ENCODE measurements around the gene BCAS3. TPM values are rescaled to one million over a fixed set of nuclear protein-coding genes. Genes with fewer than 3 reads are reported as not detected.

Gene BCAS3
- total and polyA plus RNA-seq, 5 experiments from 2014 or later: 25.7 to 41.4 (median 32.8) TPM

GRCh38 chr17:61084260-61084659 lies 406.6 kb downstream of the BCAS3 start:
- POLR2A ChIA-PET: no interaction called here
- H3K9me3 Mint-ChIP-seq: peaks cover 0 to 5% (median 0%) of the 10 kb centered on the region in 9 donors
- peaks cover 0 to 3% (median 0%) of the 10 kb centered on the region in 4 donors for H3K4me1 Mint-ChIP-seq
- peaks cover 3 to 28% (median 22%) of the 10 kb centered on the region in 3 donors for H3K36me3 Mint-ChIP-seq
- no peak overlapping the region for H3K27ac Mint-ChIP-seq
- no peak overlapping the region for H3K4me3 Mint-ChIP-seq
- H3K27me3 Mint-ChIP-seq: no peaks in the 10 kb centered on the region
- no peak for DNase-seq
- no peak for ATAC-seq

GRCh38 chr17:61087024-61087423 lies 409.4 kb downstream of the BCAS3 start:
- POLR2A ChIA-PET: no interaction called here
- no peak for ATAC-seq
- H3K4me1 Mint-ChIP-seq: peaks cover 0 to 2% (median 0%) of the 10 kb centered on the region in 4 donors
- no peak for DNase-seq
- H3K9me3 Mint-ChIP-seq: peaks cover 3 to 14% (median 9%) of the 10 kb centered on the region in 9 donors
- H3K36me3 Mint-ChIP-seq: peaks cover 17 to 30% (median 24%) of the 10 kb centered on the region in 3 donors
- no peaks in the 10 kb centered on the region for H3K27me3 Mint-ChIP-seq
- H3K4me3 Mint-ChIP-seq: no peak overlapping the region
- no peak overlapping the region for H3K27ac Mint-ChIP-seq

DNA sequence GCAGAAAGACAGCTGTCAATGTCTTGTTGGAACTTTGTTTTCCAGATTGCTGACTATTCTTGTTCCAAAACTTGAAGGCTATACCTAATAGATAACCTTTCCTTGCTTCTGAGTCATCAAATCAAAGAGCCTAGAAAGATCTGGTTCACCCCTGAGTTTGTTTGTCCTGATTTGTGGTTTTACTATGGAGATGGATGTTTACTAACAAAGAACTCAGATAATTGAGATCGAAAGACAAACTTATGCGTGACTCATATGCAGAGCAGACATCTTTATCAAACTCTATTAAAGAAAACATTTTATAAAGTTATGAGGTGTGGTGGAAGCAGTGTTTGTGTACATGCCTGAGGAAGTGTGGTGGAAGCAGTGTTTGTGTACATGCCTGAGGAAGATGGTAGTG lies 410.9 kb downstream of the BCAS3 start:
- DNase-seq: no peak
- H3K27me3 Mint-ChIP-seq: no peaks in the 10 kb centered on the region
- H3K9me3 Mint-ChIP-seq: peaks cover 7 to 20% (median 13%) of the 10 kb centered on the region in 9 donors
- peaks cover 22 to 35% (median 34%) of the 10 kb centered on the region in 3 donors for H3K36me3 Mint-ChIP-seq
- H3K27ac Mint-ChIP-seq: no peak overlapping the region
- H3K4me3 Mint-ChIP-seq: no peak overlapping the region
- ATAC-seq: no peak
- H3K4me1 Mint-ChIP-seq: peaks cover 0 to 2% (median 0%) of the 10 kb centered on the region in 4 donors
- POLR2A ChIA-PET: no interaction called here

DNA sequence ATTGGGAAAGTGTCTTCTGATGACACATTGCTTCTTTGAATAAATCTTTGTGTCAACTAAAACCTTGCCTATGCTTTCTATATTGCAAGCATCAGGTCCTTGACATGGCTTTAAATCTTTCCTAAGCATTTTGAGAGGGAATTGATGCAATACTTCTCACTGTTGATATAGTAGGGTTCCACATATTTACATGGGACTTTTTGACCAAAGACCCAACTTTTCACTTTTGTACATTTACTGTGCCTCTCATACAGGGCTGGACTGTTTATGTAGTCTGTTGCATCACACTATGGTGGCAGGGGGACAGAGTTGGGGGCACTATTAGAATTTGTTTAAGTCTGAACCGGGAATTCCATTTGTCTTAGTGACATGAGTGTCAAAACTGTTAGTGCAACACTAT lies 413.4 kb downstream of the BCAS3 start:
- peaks cover 22 to 26% (median 23%) of the 10 kb centered on the region in 3 donors for H3K36me3 Mint-ChIP-seq
- H3K27me3 Mint-ChIP-seq: no peaks in the 10 kb centered on the region
- ATAC-seq (no peak), DNase-seq (no peak)
- POLR2A ChIA-PET: no interaction called here
- H3K4me3 Mint-ChIP-seq: no peak overlapping the region
- H3K9me3 Mint-ChIP-seq: peaks cover 7 to 23% (median 14%) of the 10 kb centered on the region in 9 donors
- no peak overlapping the region for H3K27ac Mint-ChIP-seq
- peaks cover 0 to 2% (median 0%) of the 10 kb centered on the region in 4 donors for H3K4me1 Mint-ChIP-seq

GRCh38 chr17:61097781-61098180 lies 420.1 kb downstream of the BCAS3 start:
- H3K9me3 Mint-ChIP-seq: peaks cover 0 to 4% (median 0%) of the 10 kb centered on the region in 9 donors
- peaks cover 5 to 9% (median 6%) of the 10 kb centered on the region in 3 donors for H3K36me3 Mint-ChIP-seq
- ATAC-seq (no peak), DNase-seq (no peak)
- POLR2A ChIA-PET: no interaction called here
- H3K4me3 Mint-ChIP-seq: no peak overlapping the region
- H3K4me1 Mint-ChIP-seq: no peaks in the 10 kb centered on the region
- no peaks in the 10 kb centered on the region for H3K27me3 Mint-ChIP-seq
- H3K27ac Mint-ChIP-seq: no peak overlapping the region

DNA sequence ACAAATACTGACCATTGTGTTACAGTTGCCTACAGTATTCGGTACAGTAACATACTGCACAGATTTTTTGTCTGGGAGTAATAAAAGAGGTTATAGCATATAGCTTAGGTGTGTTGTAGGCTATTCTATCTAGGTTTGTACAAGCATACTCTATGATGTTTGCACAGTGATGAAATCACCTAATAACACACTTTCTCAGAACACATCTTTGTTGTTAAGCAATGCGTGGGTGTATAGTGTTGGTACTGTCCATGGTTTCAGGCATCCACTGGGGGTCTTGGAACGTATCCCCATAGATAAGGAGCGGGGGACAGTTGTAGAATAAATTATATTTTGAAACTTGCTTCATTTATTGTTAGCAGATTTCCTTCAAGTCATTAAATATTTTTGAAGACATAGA lies 428.7 kb downstream of the BCAS3 start:
- Mint-ChIP-seq H3K4me1 (no peaks in the 10 kb centered on the region), H3K27ac (no peak overlapping the region), H3K9me3 (no peaks in the 10 kb centered on the region), H3K27me3 (no peaks in the 10 kb centered on the region), H3K4me3 (no peak overlapping the region), H3K36me3 (peaks cover 3 to 14% (median 4%) of the 10 kb centered on the region in 3 donors)
- DNase-seq (no peak), ATAC-seq (no peak)
- POLR2A ChIA-PET: no interaction called here

- DNase-seq: no peak
- Mint-ChIP-seq H3K9me3 (peaks cover 0 to 19% (median 7%) of the 10 kb centered on the region in 9 donors), H3K27me3 (no peaks in the 10 kb centered on the region), H3K36me3 (peaks cover 0 to 15% (median 4%) of the 10 kb centered on the region in 3 donors), H3K4me1 (no peaks in the 10 kb centered on the region), H3K27ac (no peak overlapping the region), H3K4me3 (no peak overlapping the region)
- POLR2A ChIA-PET: no interaction called here
- no peak for ATAC-seq
Observed at GRCh38 chr17:61116577-61116976, 438.9 kb downstream of the BCAS3 start.

DNA sequence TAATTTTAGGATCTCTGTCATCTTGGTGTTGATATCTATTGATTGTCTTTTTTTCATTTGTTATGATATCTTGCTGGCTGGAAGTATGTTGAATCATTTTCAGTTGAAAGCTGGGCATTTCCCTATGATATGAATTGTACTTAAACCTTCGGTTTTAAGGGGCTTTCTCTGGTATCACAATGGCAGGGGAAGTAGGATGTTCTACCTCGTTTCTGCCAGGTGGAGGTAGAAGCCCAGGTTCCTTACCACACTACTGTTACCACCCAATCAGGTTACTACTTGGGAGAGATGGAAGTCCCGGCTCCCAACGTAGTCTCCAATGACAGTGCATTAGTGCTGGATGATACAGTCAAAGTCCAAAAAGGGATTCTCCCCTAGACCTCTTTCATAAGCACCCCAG lies 440.3 kb downstream of the BCAS3 start:
- POLR2A ChIA-PET: no interaction called here
- no peak for DNase-seq
- H3K9me3 Mint-ChIP-seq: peaks cover 0 to 19% (median 7%) of the 10 kb centered on the region in 9 donors
- no peaks in the 10 kb centered on the region for H3K4me1 Mint-ChIP-seq
- no peak overlapping the region for H3K27ac Mint-ChIP-seq
- no peak for ATAC-seq
- H3K36me3 Mint-ChIP-seq: peaks cover 0 to 15% (median 4%) of the 10 kb centered on the region in 3 donors
- H3K27me3 Mint-ChIP-seq: no peaks in the 10 kb centered on the region
- no peak overlapping the region for H3K4me3 Mint-ChIP-seq

GRCh38 chr17:61118871-61119270 lies 441.2 kb downstream of the BCAS3 start:
- H3K9me3 Mint-ChIP-seq: peaks cover 0 to 19% (median 7%) of the 10 kb centered on the region in 9 donors
- no peak for ATAC-seq
- no peak overlapping the region for H3K4me3 Mint-ChIP-seq
- H3K36me3 Mint-ChIP-seq: peaks cover 0 to 15% (median 4%) of the 10 kb centered on the region in 3 donors
- H3K27ac Mint-ChIP-seq: no peak overlapping the region
- no peaks in the 10 kb centered on the region for H3K27me3 Mint-ChIP-seq
- DNase-seq: no peak
- no peaks in the 10 kb centered on the region for H3K4me1 Mint-ChIP-seq
- POLR2A ChIA-PET: no interaction called here

DNA sequence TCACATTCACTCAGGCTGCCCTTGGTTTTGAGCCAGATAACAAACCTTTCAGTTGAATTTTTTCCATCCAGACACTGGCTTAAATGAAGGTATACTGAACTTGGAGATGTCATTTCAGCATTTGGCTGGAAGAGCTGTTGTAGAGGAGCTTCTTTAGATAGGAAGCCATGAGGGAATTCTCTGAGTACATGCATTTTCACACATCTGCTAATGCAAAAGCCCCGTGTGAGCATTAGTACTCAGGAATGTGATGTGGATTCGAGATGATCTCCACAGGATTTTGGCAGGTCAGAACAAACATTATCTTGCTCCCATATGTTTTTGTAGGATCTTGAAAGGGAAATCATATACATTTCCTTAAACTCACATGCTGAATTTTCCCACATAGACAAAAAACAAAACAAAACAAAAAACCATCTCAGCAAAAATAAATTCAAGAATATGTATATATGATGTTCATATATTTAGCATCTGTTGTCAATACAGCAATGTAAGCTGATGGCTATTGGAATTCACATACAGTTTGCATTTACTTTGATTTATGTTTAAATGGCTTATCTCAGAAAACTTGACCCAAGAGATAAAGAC lies 444.8 kb downstream of the BCAS3 start:
- Mint-ChIP-seq H3K9me3 (peaks cover 0 to 7% (median 0%) of the 10 kb centered on the region in 9 donors), H3K27me3 (no peaks in the 10 kb centered on the region), H3K4me1 (no peaks in the 10 kb centered on the region), H3K4me3 (no peak overlapping the region), H3K27ac (no peak overlapping the region), H3K36me3 (peaks cover 0 to 7% (median 0%) of the 10 kb centered on the region in 3 donors)
- DNase-seq (no peak), ATAC-seq (no peak)
- POLR2A ChIA-PET: no interaction called here

DNA sequence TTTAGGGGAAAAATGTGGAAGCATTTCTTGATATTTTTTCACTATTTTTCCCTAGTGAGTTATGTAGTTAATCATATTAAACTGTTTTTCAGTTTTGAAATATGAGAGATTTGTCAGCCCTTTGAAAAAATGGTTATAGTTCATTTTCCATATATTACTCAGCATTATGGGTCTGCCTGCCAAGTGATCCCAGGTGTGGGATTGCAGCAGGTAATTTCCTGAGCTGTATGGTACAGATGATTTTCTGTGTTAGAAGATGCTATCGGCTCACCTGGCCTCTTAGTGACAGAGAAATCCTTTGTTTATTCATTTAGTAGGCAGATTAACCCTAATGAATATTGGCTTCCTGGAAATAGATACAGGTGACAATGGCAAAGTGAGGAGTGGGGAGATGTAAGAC lies 446.9 kb downstream of the BCAS3 start:
- peaks cover 6 to 17% (median 12%) of the 10 kb centered on the region in 4 donors for H3K4me1 Mint-ChIP-seq
- no peak overlapping the region for H3K27ac Mint-ChIP-seq
- H3K4me3 Mint-ChIP-seq: no peak overlapping the region
- POLR2A ChIA-PET: no interaction called here
- H3K27me3 Mint-ChIP-seq: no peaks in the 10 kb centered on the region
- ATAC-seq: no peak
- H3K36me3 Mint-ChIP-seq: no peaks in the 10 kb centered on the region
- DNase-seq: no peak
- H3K9me3 Mint-ChIP-seq: no peaks in the 10 kb centered on the region

GRCh38 chr17:61126473-61127249 lies 449.0 kb downstream of the BCAS3 start:
- no peaks in the 10 kb centered on the region for H3K9me3 Mint-ChIP-seq
- POLR2A ChIA-PET: interaction anchor here (0.5 kb wide), 1 partner anchor 737 kb away, joined by 3 read pairs; the partner anchor contains the start of gene BRIP1
- no peaks in the 10 kb centered on the region for H3K36me3 Mint-ChIP-seq
- ATAC-seq (no peak), DNase-seq (no peak)
- no peak overlapping the region for H3K4me3 Mint-ChIP-seq
- H3K27ac Mint-ChIP-seq: no peak overlapping the region
- no peaks in the 10 kb centered on the region for H3K27me3 Mint-ChIP-seq
- H3K4me1 Mint-ChIP-seq: peaks cover 6 to 17% (median 12%) of the 10 kb centered on the region in 4 donors

GRCh38 chr17:61127960-61128359 lies 450.3 kb downstream of the BCAS3 start:
- DNase-seq (no peak), ATAC-seq (no peak)
- Mint-ChIP-seq H3K4me1 (peaks cover 8 to 25% (median 15%) of the 10 kb centered on the region in 4 donors), H3K27me3 (no peaks in the 10 kb centered on the region), H3K36me3 (no peaks in the 10 kb centered on the region), H3K4me3 (no peak overlapping the region), H3K9me3 (no peaks in the 10 kb centered on the region), H3K27ac (no peak overlapping the region)
- POLR2A ChIA-PET: no interaction called here

All from naive thymus-derived CD8-positive, alpha-beta T cell (primary cell).